CD8-positive, alpha-beta memory T cell (primary cell): ENCODE results near the gene DIPK1A. TPM values are rescaled to one million over a fixed set of nuclear protein-coding genes. Genes with fewer than 3 reads are reported as not detected.
"Not testable (repeated sequence)": the region's sequence is repeated elsewhere in the genome, so short reads cannot be mapped to it uniquely, and the experiment has no call there.

Experiments
- CTCF ChIA-PET: fragments of 350-600 bp; sonication (Branson Sonifier 250); formaldehyde crosslinking; loops from one replicate; lab custom pipeline; 2021; ENCODE audit warnings: antibody characterized with exemption; lab: Charles Lee
- POLR2A ChIA-PET: fragments of 350-600 bp; sonication (Branson Sonifier 250); formaldehyde crosslinking; loops from one replicate; lab custom pipeline; 2021; ENCODE audit warnings: antibody characterized with exemption; lab: Charles Lee
- DNase-seq, 5 donors: peaks; one replicate each; pipeline versions ENCODE4 v3.0.0 to v3.0.0-alpha.2; 2020 to 2022; ENCODE audit warnings: mixed read lengths in 1 of 5
- H3K27ac ChIP-seq: one replicate; pipeline ENCODE4 v1.7.0; 2013; ENCODE audit warnings: low read depth, mild to moderate bottlenecking, low read length, moderate library complexity
- H3K27me3 ChIP-seq: 2 replicates; pipeline ENCODE4 v1.7.0; 2013; ENCODE audit warnings: low read length, mild to moderate bottlenecking; ENCODE audit not compliant: insufficient read depth, poor library complexity, severe bottlenecking
- H3K36me3 ChIP-seq: 2 replicates; pipeline ENCODE4 v1.7.0; 2013; ENCODE audit warnings: mild to moderate bottlenecking, low read length, moderate library complexity; ENCODE audit not compliant: insufficient read depth
- H3K4me1 ChIP-seq: 2 replicates; pipeline ENCODE4 v1.7.0; 2013; ENCODE audit warnings: mild to moderate bottlenecking, low read length, moderate library complexity; ENCODE audit not compliant: insufficient read depth
- H3K4me3 ChIP-seq: 2 replicates; pipeline ENCODE4 v1.7.0; 2013; ENCODE audit warnings: mild to moderate bottlenecking, low read length
- H3K9me3 ChIP-seq: 2 replicates; pipeline ENCODE4 v1.7.0; 2013; ENCODE audit warnings: mild to moderate bottlenecking, low read length
- H3K27ac Mint-ChIP-seq, 8 donors: one replicate each; pipeline ENCODE4 v1.8.0; 2020 to 2021; ENCODE audit warnings: mixed read lengths in 8 of 8, mild to moderate bottlenecking in 6 of 8, inconsistent platforms in 3 of 8, moderate library complexity in 3 of 8
- H3K27me3 Mint-ChIP-seq, 2 donors: one replicate each; pipeline ENCODE4 v1.8.0; 2020 to 2021; ENCODE audit warnings: mixed read lengths in 2 of 2, mild to moderate bottlenecking in 1 of 2, moderate library complexity in 1 of 2
- H3K36me3 Mint-ChIP-seq, 3 donors: one replicate each; pipeline ENCODE4 v1.8.0; 2020 to 2021; ENCODE audit warnings: mixed read lengths in 3 of 3, inconsistent platforms in 1 of 3, mild to moderate bottlenecking in 1 of 3
- H3K4me1 Mint-ChIP-seq, 3 donors: one replicate each; pipeline ENCODE4 v1.8.0; 2020 to 2021; ENCODE audit warnings: mixed read lengths in 3 of 3, inconsistent platforms in 1 of 3, mild to moderate bottlenecking in 1 of 3
- H3K4me3 Mint-ChIP-seq, 7 donors: one replicate each; pipeline ENCODE4 v1.8.0; 2020 to 2021; ENCODE audit warnings: mixed read lengths in 7 of 7, mild to moderate bottlenecking in 6 of 7, moderate library complexity in 4 of 7, inconsistent platforms in 2 of 7
- H3K9me3 Mint-ChIP-seq, 5 donors: one replicate each; pipeline ENCODE4 v1.8.0; 2020 to 2022; ENCODE audit warnings: mixed read lengths in 5 of 5, mild to moderate bottlenecking in 3 of 5, moderate library complexity in 2 of 5, inconsistent platforms in 1 of 5
- polyA plus RNA-seq: library from polyadenylated mRNA; unstranded; fragments of 300-500 nt; fragmentation: Illumina TruSeq; gene quantifications from one replicate; pipeline ENCODE4 v1.2.3, GENCODE V29; 2021
- total RNA-seq, 2 experiments: library from RNA; stranded (reverse); gene quantifications; one replicate each; pipeline ENCODE4 v1.2.3, GENCODE V29; 2021

Gene DIPK1A
- total and polyA plus RNA-seq, 3 experiments from 2014 or later = 10.9 to 15.7 (median 12.9) TPM

DNA sequence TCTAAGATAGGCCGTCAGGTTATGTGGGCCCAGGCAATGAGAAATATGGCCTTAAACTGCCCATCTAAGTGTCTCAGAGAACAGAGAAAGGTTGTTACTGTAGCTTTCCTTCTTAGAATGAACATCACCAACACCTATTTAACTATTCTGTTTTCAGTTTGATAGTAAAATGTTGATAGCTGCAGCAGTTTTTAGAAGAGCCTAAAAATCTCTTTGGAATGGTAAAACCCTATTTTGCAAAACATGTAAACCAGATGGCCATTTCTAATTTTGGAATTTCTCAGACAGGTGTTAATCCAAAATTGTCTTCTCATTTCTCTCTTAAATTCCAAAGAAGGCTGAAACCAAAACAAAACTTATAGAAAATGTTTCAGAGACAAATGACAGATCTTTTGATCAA, 57.5 kb downstream of the DIPK1A start:
- H3K27ac ChIP-seq = no peak overlapping the region
- Mint-ChIP-seq H3K4me3 (no peak overlapping the region), H3K9me3 (peaks cover 5 to 18% (median 10%) of the 10 kb centered on the region in 5 donors), H3K27me3 (no peaks in the 10 kb centered on the region), H3K36me3 (peaks cover 16 to 33% (median 24%) of the 10 kb centered on the region in 3 donors), H3K27ac (peak overlapping the region in 1 of 8 donors; percentile 39), H3K4me1 (peaks cover 16 to 41% (median 26%) of the 10 kb centered on the region in 3 donors)
- no peaks in the 10 kb centered on the region for H3K9me3 ChIP-seq
- no peak for DNase-seq
- no peaks in the 10 kb centered on the region for H3K27me3 ChIP-seq
- H3K4me3 ChIP-seq = no peak overlapping the region
- H3K4me1 ChIP-seq = peaks cover 12% of the 10 kb centered on the region
- ChIA-PET POLR2A (no interaction called here), CTCF (interaction anchor here (0.8 kb wide), 1 partner anchor 45 kb away, joined by 3 read pairs; no protein-coding TSS in a partner anchor)
- H3K36me3 ChIP-seq = no peaks in the 10 kb centered on the region

DNA sequence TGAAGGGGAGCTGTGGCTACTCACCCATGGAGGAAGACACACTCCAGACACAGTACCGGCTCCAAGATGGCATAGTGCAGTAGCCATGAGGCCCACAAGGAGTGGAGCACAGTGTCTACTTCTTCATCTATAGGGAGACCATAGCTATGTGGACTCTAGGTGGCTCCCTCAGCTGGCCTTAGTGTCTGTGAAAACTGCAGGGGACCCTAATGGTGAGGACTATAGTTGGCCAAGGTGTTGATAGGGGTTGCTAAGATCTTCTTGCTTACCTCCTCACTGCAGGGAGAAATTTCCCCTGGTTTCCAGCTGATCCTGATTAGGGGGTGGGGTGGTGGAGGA, 58.9 kb downstream of the DIPK1A start:
- H3K4me3 Mint-ChIP-seq = no peak overlapping the region
- H3K27ac Mint-ChIP-seq = no peak overlapping the region
- H3K4me3 ChIP-seq = no peak overlapping the region
- H3K27me3 ChIP-seq = no peaks in the 10 kb centered on the region
- H3K27me3 Mint-ChIP-seq = no peaks in the 10 kb centered on the region
- H3K27ac ChIP-seq = no peak overlapping the region
- DNase-seq = no peak
- H3K36me3 Mint-ChIP-seq = peaks cover 9 to 24% (median 16%) of the 10 kb centered on the region in 3 donors
- H3K36me3 ChIP-seq = no peaks in the 10 kb centered on the region
- no peaks in the 10 kb centered on the region for H3K9me3 ChIP-seq
- ChIA-PET POLR2A (no interaction called here), CTCF (interaction anchor here (1.4 kb wide), 1 partner anchor 58 kb away, joined by 5 read pairs; the partner anchor contains the start of gene DIPK1A)
- H3K9me3 Mint-ChIP-seq = peaks cover 5 to 18% (median 10%) of the 10 kb centered on the region in 5 donors
- H3K4me1 ChIP-seq = peaks cover 12% of the 10 kb centered on the region
- peaks cover 12 to 32% (median 23%) of the 10 kb centered on the region in 3 donors for H3K4me1 Mint-ChIP-seq

DNA sequence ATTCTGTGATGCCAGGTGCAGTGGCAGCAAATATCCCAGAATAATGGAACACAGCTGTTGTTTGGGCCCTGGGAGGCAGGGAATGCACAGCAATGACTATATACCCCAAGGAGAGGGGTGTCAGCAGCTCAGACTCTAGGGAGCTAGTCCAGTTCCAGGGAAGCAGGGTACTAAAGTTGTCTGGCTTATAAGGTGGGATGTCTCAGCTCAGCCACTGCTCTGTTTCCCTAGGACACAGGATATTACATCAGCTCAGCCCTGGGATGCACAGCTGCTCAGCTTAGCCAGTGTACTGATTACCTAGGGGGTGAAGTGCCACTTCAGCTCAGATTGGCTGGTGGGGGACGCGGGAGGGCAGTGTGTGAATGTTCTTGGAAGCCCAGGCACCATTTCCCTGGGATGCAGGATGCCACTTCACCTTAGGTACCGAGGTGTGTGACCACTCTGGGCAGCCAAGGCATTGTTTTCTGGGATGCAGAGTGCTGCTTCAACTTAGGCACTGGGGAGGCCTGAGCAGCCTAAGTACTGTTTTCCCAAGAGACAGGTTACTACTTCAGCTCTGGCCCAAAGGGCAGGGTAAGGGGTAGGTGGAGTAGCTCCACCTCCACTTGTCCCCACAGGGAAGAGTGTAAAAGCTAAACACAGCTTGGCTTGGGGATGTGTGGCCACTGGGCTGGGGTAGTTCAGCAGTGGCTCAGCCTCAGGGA, 59.4 kb downstream of the DIPK1A start:
- Mint-ChIP-seq H3K9me3 (peaks cover 5 to 18% (median 10%) of the 10 kb centered on the region in 5 donors), H3K36me3 (peaks cover 9 to 24% (median 14%) of the 10 kb centered on the region in 3 donors), H3K4me1 (peaks cover 12 to 32% (median 23%) of the 10 kb centered on the region in 3 donors), H3K27ac (no peak overlapping the region), H3K27me3 (no peaks in the 10 kb centered on the region), H3K4me3 (no peak overlapping the region)
- CTCF ChIA-PET = interaction anchor here (1.4 to 1.6 kb wide), 3 partner anchors 43 to 92 kb away, joined by 3 to 5 read pairs (median 4); partner anchors contain the start of gene DIPK1A
- Histone ChIP-seq H3K27me3 (no peaks in the 10 kb centered on the region), H3K9me3 (no peaks in the 10 kb centered on the region), H3K27ac (no peak overlapping the region), H3K4me3 (no peak overlapping the region), H3K4me1 (peaks cover 12% of the 10 kb centered on the region), H3K36me3 (no peaks in the 10 kb centered on the region)
- POLR2A ChIA-PET = no interaction called here
- DNase-seq = no peak

DNA sequence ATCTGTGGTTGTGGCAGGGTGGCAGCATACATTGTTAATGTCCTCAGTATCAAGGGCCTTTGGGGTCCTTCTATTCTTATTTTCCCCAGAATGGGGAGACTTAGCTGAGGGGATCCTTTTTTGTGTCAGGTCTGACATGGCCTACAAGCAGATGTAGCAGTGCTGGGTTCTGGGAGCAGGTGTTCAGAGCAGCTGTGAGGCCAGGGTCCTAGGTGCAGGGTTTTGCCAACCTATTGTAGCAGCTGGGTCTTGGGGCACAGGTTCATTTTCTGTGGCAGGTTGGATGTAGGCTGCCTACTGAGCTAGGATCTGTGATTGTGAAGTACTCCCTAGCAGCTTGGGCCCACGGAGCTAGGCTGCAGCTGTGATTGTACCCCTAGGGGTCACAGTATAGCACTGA, 60.1 kb downstream of the DIPK1A start:
- no peak overlapping the region for H3K4me3 ChIP-seq
- no peak overlapping the region for H3K27ac ChIP-seq
- no peaks in the 10 kb centered on the region for H3K36me3 ChIP-seq
- H3K27me3 ChIP-seq = no peaks in the 10 kb centered on the region
- POLR2A ChIA-PET = no interaction called here
- no peak for DNase-seq
- peaks cover 12 to 32% (median 23%) of the 10 kb centered on the region in 3 donors for H3K4me1 Mint-ChIP-seq
- peak overlapping the region in 1 of 8 donors; percentile 34 for H3K27ac Mint-ChIP-seq
- no peaks in the 10 kb centered on the region for H3K27me3 Mint-ChIP-seq
- H3K4me1 ChIP-seq = peaks cover 12% of the 10 kb centered on the region
- CTCF ChIA-PET = interaction anchor here (1.4 to 1.6 kb wide), 3 partner anchors 42 to 93 kb away, joined by 3 to 5 read pairs (median 4); partner anchors contain the start of gene DIPK1A
- peaks cover 6 to 18% (median 10%) of the 10 kb centered on the region in 5 donors for H3K9me3 Mint-ChIP-seq
- no peaks in the 10 kb centered on the region for H3K9me3 ChIP-seq
- peaks cover 9 to 20% (median 11%) of the 10 kb centered on the region in 3 donors for H3K36me3 Mint-ChIP-seq
- H3K4me3 Mint-ChIP-seq = no peak overlapping the region

DNA sequence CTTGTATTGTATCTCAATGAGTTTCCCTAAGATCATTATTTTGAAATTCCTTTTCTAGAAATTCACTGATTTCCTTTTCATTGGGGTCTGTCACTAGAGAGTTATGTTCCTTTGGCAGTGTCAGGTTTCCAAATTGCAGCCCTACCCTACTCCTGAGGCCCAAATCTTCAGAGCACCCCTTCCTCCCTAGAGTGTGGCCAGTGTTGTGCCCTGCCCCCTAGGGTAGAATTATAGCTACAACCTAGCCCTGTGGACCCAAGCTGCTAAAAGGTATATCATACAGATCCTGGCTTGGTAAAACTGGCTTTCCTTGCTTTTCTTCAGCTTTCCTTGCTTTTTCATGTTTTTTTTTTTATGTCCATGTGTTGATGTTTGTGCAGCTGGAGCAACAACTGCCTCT, 60.7 kb downstream of the DIPK1A start:
- H3K4me3 ChIP-seq = no peak overlapping the region
- Mint-ChIP-seq H3K27me3 (no peaks in the 10 kb centered on the region), H3K36me3 (peaks cover 9 to 20% (median 10%) of the 10 kb centered on the region in 3 donors), H3K27ac (no peak overlapping the region), H3K4me1 (peaks cover 11 to 30% (median 22%) of the 10 kb centered on the region in 3 donors), H3K9me3 (peaks cover 7 to 18% (median 10%) of the 10 kb centered on the region in 5 donors), H3K4me3 (no peak overlapping the region)
- H3K27ac ChIP-seq = no peak overlapping the region
- POLR2A ChIA-PET = no interaction called here
- CTCF ChIA-PET = interaction anchor here (1.4 to 1.6 kb wide), 2 partner anchors 42 to 93 kb away, joined by 3 to 4 read pairs; no protein-coding TSS in a partner anchor
- no peak for DNase-seq
- no peaks in the 10 kb centered on the region for H3K9me3 ChIP-seq
- H3K36me3 ChIP-seq = no peaks in the 10 kb centered on the region
- peaks cover 12% of the 10 kb centered on the region for H3K4me1 ChIP-seq
- H3K27me3 ChIP-seq = no peaks in the 10 kb centered on the region

DNA sequence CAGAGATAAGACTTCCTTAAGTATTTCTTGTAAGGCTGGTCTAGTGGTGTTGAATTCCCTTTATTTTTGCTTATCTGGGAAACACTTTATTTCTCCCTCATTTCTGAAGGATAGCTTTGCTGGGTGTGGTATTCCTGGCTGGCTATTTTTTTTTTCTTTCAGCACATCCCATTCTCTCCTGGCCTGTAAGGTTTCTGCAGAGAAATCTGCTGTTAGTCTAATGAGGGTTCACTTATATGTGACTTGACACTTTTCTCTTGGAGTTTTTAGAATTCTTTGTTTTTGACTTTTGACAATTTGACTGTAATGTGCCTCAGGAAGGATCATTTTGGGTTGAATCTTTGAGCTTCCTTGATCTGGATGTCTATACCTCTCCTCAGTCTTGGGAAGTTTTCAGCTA, 61.5 kb downstream of the DIPK1A start:
- Mint-ChIP-seq H3K27ac (peak overlapping the region in 1 of 8 donors; percentile 1), H3K4me3 (no peak overlapping the region), H3K9me3 (peaks cover 7 to 18% (median 10%) of the 10 kb centered on the region in 5 donors), H3K4me1 (peaks cover 9 to 23% (median 14%) of the 10 kb centered on the region in 3 donors), H3K36me3 (peaks cover 9 to 20% (median 9%) of the 10 kb centered on the region in 3 donors), H3K27me3 (no peaks in the 10 kb centered on the region)
- no peak overlapping the region for H3K4me3 ChIP-seq
- no peak for DNase-seq
- no peaks in the 10 kb centered on the region for H3K36me3 ChIP-seq
- H3K9me3 ChIP-seq = no peaks in the 10 kb centered on the region
- POLR2A ChIA-PET = no interaction called here
- H3K27ac ChIP-seq = no peak overlapping the region
- CTCF ChIA-PET = interaction anchor here (1.3 kb wide), 1 partner anchor 40 kb away, joined by 3 read pairs; no protein-coding TSS in a partner anchor
- H3K4me1 ChIP-seq = peaks cover 12% of the 10 kb centered on the region
- no peaks in the 10 kb centered on the region for H3K27me3 ChIP-seq

DNA sequence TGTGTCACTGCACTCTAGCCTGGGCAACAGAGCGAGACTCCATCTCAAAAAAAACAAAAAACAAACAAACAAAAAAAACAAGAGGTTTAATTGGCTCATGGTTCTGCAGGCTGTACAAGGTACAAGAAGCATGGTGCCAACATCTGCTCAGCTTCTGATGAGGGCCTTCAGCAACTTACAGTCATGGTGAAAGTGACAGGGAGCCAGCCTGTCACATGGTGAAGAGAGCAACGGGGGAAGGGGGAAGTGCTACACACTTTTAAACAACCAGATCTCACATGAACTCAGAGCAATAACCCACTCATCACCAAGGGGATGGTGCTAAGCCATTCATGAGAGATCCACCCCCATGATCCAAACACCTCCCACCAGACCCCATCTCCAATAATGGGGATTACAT, 63.2 kb downstream of the DIPK1A start:
- H3K4me3 Mint-ChIP-seq, H3K27ac Mint-ChIP-seq, H3K36me3 ChIP-seq, DNase-seq, H3K27ac ChIP-seq, H3K27me3 ChIP-seq, H3K4me3 ChIP-seq, H3K27me3 Mint-ChIP-seq, H3K9me3 ChIP-seq, H3K4me1 ChIP-seq, CTCF ChIA-PET, POLR2A ChIA-PET: not testable (repeated sequence)
- Mint-ChIP-seq H3K9me3 (peaks cover 7 to 20% (median 10%) of the 10 kb centered on the region in 5 donors), H3K4me1 (peaks cover 0 to 12% (median 9%) of the 10 kb centered on the region in 3 donors), H3K36me3 (peaks cover 9 to 20% (median 11%) of the 10 kb centered on the region in 3 donors)

DNA sequence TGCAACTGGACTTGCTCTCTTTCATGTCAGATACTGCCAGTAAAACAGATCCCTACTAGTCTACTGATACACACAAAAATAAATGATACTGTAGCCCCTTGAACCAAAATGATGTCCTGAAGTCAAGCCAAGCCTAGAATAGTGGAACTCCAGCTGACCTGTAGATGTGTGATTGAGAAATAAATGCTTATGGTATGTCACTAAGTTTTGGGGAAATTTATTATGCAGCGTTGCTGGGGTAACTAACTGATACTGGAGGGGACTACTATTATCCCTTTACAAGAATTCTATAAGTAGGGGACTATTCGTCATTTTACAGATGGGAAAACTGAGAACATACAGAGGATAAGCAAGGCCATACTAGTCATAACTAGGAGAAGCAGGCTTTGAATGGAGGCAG, 73.8 kb downstream of the DIPK1A start:
- POLR2A ChIA-PET = no interaction called here
- CTCF ChIA-PET = interaction anchor here (3.5 kb wide), 1 partner anchor 28 kb away, joined by 14 read pairs; no protein-coding TSS in a partner anchor
- Histone ChIP-seq H3K27me3 (no peaks in the 10 kb centered on the region), H3K4me1 (peaks cover 16% of the 10 kb centered on the region), H3K36me3 (no peaks in the 10 kb centered on the region), H3K9me3 (no peaks in the 10 kb centered on the region), H3K27ac (no peak overlapping the region), H3K4me3 (no peak overlapping the region)
- H3K27me3 Mint-ChIP-seq = peaks cover 0 to 1% of the 10 kb centered on the region in 2 donors
- DNase-seq = no peak
- H3K27ac Mint-ChIP-seq = peak overlapping the region in 6 of 8 donors; percentile 10 to 77 (median 58)
- H3K9me3 Mint-ChIP-seq = peaks cover 0 to 8% (median 0%) of the 10 kb centered on the region in 5 donors
- H3K4me1 Mint-ChIP-seq = peaks cover 30 to 40% (median 30%) of the 10 kb centered on the region in 3 donors
- no peak overlapping the region for H3K4me3 Mint-ChIP-seq
- peaks cover 0 to 12% (median 2%) of the 10 kb centered on the region in 3 donors for H3K36me3 Mint-ChIP-seq
